Thoracic aorta (tissue), 2 donors: ENCODE results near the gene KPNB1. TPM values are rescaled to one million over a fixed set of nuclear protein-coding genes. Genes with fewer than 3 reads are reported as not detected.

Experiments
- total RNA-seq, 2 donors: library from RNA; depleted of rRNA; stranded (reverse); fragments of >200 nt; gene quantifications; one replicate each; pipeline versions ENCODE4 v1.1.0 to v1.2.3, GENCODE V29; 2016

KPNB1 gene
- total RNA-seq, 2 donors from 2014 or later, result 199 to 223 TPM

Other genes with a start within 250 kb of the KPNB1 start
- 100 to 1,000 TPM; 135 to 138 TPM for gene NPEPPS, start 118.8 kb upstream of the KPNB1 start, total RNA-seq
- gene TBKBP1, start 44.2 kb downstream of the KPNB1 start, total RNA-seq, result 10 to 100 TPM in 1 of 2 donors, 1 to 10 TPM in 1; 8.8 to 19.1 TPM
- gene TBX21, start 83.3 kb downstream of the KPNB1 start, total RNA-seq, result 1 to 10 TPM in 1 of 2 donors, not detected in 1; 1.8 TPM
- gene OSBPL7, start 171.9 kb downstream of the KPNB1 start, total RNA-seq, result 10 to 100 TPM; 15.5 to 20.0 TPM
- gene MRPL10, start 181.6 kb downstream of the KPNB1 start, total RNA-seq, result 10 to 100 TPM; 25.8 to 34.8 TPM
- under 1 TPM in 1 of 2 donors, not detected in 1; 0.42 TPM for gene LRRC46, start 181.8 kb downstream of the KPNB1 start, total RNA-seq
- 10 to 100 TPM; 22.9 to 29.3 TPM for gene SCRN2, start 191.4 kb downstream of the KPNB1 start, total RNA-seq
- gene SP6, start 201.2 kb downstream of the KPNB1 start, total RNA-seq, result not detected
- gene SP2, start 246.3 kb downstream of the KPNB1 start, total RNA-seq, result 10 to 100 TPM in 1 of 2 donors, 1 to 10 TPM in 1; 6.4 to 10.9 TPM